H9 (cell line): Measurements from ENCODE around the gene PNPLA2. TPM values are rescaled to one million over a fixed set of nuclear protein-coding genes. Genes with fewer than 3 reads are reported as not detected.

Experiments used
- DNase-seq: peaks from one replicate; pipeline ENCODE4 v3.0.0-alpha.2; 2017
- H2AFZ ChIP-seq: one replicate; pipeline ENCODE4 v1.6.1; 2013; ENCODE audit warnings: mild to moderate bottlenecking, low read length, control low read depth, moderate library complexity
- H2AK5ac ChIP-seq: 2 replicates; pipeline ENCODE4 v1.6.1; 2013; ENCODE audit warnings: low read length, control low read depth, mixed read lengths; ENCODE audit not compliant: insufficient read length
- H2BK120ac ChIP-seq: one replicate; pipeline ENCODE4 v1.6.1; 2013; ENCODE audit warnings: low read depth, mild to moderate bottlenecking, low read length, control low read depth, inconsistent platforms; ENCODE audit not compliant: poor library complexity, severe bottlenecking
- H2BK12ac ChIP-seq: 2 replicates; pipeline ENCODE4 v1.6.1; 2013; ENCODE audit warnings: low read length, control low read depth, mixed read lengths, low read depth; ENCODE audit not compliant: insufficient read length
- H2BK15ac ChIP-seq: 2 replicates; pipeline ENCODE4 v1.6.1; 2013; ENCODE audit warnings: low read depth, low read length, control low read depth
- H2BK20ac ChIP-seq: one replicate; pipeline ENCODE4 v1.6.1; 2013; ENCODE audit warnings: low read depth, mild to moderate bottlenecking, low read length, control low read depth, inconsistent platforms; ENCODE audit not compliant: poor library complexity, severe bottlenecking
- H2BK5ac ChIP-seq: 2 replicates; pipeline ENCODE4 v1.6.1; 2013; ENCODE audit warnings: low read length, control low read depth, mixed read lengths; ENCODE audit not compliant: insufficient read length
- H3K14ac ChIP-seq: 2 replicates; pipeline ENCODE4 v1.6.1; 2013; ENCODE audit warnings: low read length, control low read depth; ENCODE audit not compliant: insufficient read depth
- H3K18ac ChIP-seq: 2 replicates; pipeline ENCODE4 v1.6.1; 2013; ENCODE audit warnings: low read depth, mild to moderate bottlenecking, mixed read lengths, low read length, control low read depth; ENCODE audit not compliant: insufficient read length
- H3K23ac ChIP-seq: 2 replicates; pipeline ENCODE4 v1.6.1; 2013; ENCODE audit warnings: low read length, control low read depth, mixed read lengths, low read depth; ENCODE audit not compliant: insufficient read length
- H3K23me2 ChIP-seq: 2 replicates; pipeline ENCODE4 v1.6.1; 2013; ENCODE audit warnings: low read depth, mild to moderate bottlenecking, mixed read lengths, low read length, control low read depth; ENCODE audit not compliant: insufficient read length, poor library complexity, severe bottlenecking
- H3K27ac ChIP-seq: 2 replicates; pipeline ENCODE4 v1.5.1; 2013; ENCODE audit warnings: low read length, control low read depth, mixed read lengths, low read depth; ENCODE audit not compliant: insufficient read length
- H3K27me3 ChIP-seq: 2 replicates; pipeline ENCODE4 v1.6.1; 2013; ENCODE audit warnings: low read length, control low read depth, inconsistent platforms; ENCODE audit not compliant: insufficient read depth
- H3K4ac ChIP-seq: 2 replicates; pipeline ENCODE4 v1.6.1; 2013; ENCODE audit warnings: low read depth, mild to moderate bottlenecking, control low read depth, inconsistent platforms, low read length, moderate library complexity
- H3K4me1 ChIP-seq: 2 replicates; pipeline ENCODE4 v1.6.1; 2013; ENCODE audit warnings: low read length, control low read depth, inconsistent platforms; ENCODE audit not compliant: insufficient read depth
- H3K4me2 ChIP-seq: 2 replicates; pipeline ENCODE4 v1.6.1; 2013; ENCODE audit warnings: low read length, control low read depth, mixed read lengths; ENCODE audit not compliant: insufficient read length, insufficient read depth
- H3K56ac ChIP-seq: 2 replicates; pipeline ENCODE4 v1.6.1; 2013; ENCODE audit warnings: low read depth, mild to moderate bottlenecking, mixed read lengths, low read length, control low read depth; ENCODE audit not compliant: insufficient read length
- H3K79me1 ChIP-seq: 2 replicates; pipeline ENCODE4 v1.6.1; 2013; ENCODE audit warnings: low read depth, mild to moderate bottlenecking, moderate library complexity, low read length, control low read depth, inconsistent platforms; ENCODE audit not compliant: insufficient read depth, poor library complexity, severe bottlenecking
- H3K79me2 ChIP-seq: 2 replicates; pipeline ENCODE4 v1.6.1; 2013; ENCODE audit warnings: low read length, control low read depth, inconsistent platforms; ENCODE audit not compliant: insufficient read depth
- H3K9ac ChIP-seq: 2 replicates; pipeline ENCODE4 v1.6.1; 2013; ENCODE audit warnings: low read length, control low read depth, mixed read lengths; ENCODE audit not compliant: insufficient read length; ENCODE audit errors: extremely low read depth
- H3K9me3 ChIP-seq: one replicate; pipeline ENCODE4 v1.6.1; 2013; ENCODE audit warnings: low read depth, low read length, inconsistent platforms; ENCODE audit not compliant: control insufficient read depth
- H3T11ph ChIP-seq: one replicate; pipeline ENCODE4 v1.6.1; 2013; ENCODE audit warnings: mild to moderate bottlenecking, low read length, control low read depth, inconsistent platforms
- H4K20me1 ChIP-seq: one replicate; pipeline ENCODE4 v1.6.1; 2013; ENCODE audit not compliant: control insufficient read depth, insufficient read length, insufficient read depth
- H4K5ac ChIP-seq: 2 replicates; pipeline ENCODE4 v1.6.1; 2013; ENCODE audit warnings: low read depth, mild to moderate bottlenecking, mixed read lengths, low read length, control low read depth; ENCODE audit not compliant: insufficient read length
- H4K8ac ChIP-seq: replicated peaks from 2 replicates; pipeline ENCODE4 v1.6.1; 2013; ENCODE audit warnings: low read length, control low read depth, mixed read lengths, low read depth; ENCODE audit not compliant: insufficient read length
- H4K91ac ChIP-seq: 2 replicates; pipeline ENCODE4 v1.6.1; 2013; ENCODE audit warnings: low read depth, mild to moderate bottlenecking, moderate library complexity, mixed read lengths, low read length, control low read depth; ENCODE audit not compliant: insufficient read length
- H3K27ac Mint-ChIP-seq, 3 experiments: 2 replicates in 2 of 3; 3 replicates in 1 of 3; pipeline ENCODE4 v1.8.0; 2020 to 2021; ENCODE audit warnings: mixed read lengths in 3 of 3, mild to moderate bottlenecking in 1 of 3, moderate library complexity in 1 of 3
- H3K27me3 Mint-ChIP-seq: 2 replicates; pipeline ENCODE4 v1.8.0; 2021; ENCODE audit warnings: low read depth, mild to moderate bottlenecking, moderate library complexity, mixed read lengths
- H3K36me3 Mint-ChIP-seq, 3 experiments: 2 replicates in 2 of 3; 3 replicates in 1 of 3; pipeline ENCODE4 v1.8.0; 2020 to 2021; ENCODE audit warnings: low read depth in 3 of 3, mixed read lengths in 3 of 3; ENCODE audit not compliant: insufficient read depth in 1 of 3
- H3K4me1 Mint-ChIP-seq, 2 experiments: 2 replicates each; pipeline ENCODE4 v1.8.0; 2020; ENCODE audit warnings: mixed read lengths in 2 of 2
- H3K4me3 Mint-ChIP-seq, 2 experiments: 2 replicates in 1 of 2; 3 replicates in 1 of 2; pipeline ENCODE4 v1.8.0; 2020 to 2021; ENCODE audit warnings: mild to moderate bottlenecking in 2 of 2, mixed read lengths in 2 of 2, moderate library complexity in 1 of 2
- H3K9me3 Mint-ChIP-seq, 2 experiments: 2 replicates in 1 of 2; 3 replicates in 1 of 2; pipeline ENCODE4 v1.8.0; 2020; ENCODE audit warnings: mild to moderate bottlenecking in 2 of 2, mixed read lengths in 2 of 2, moderate library complexity in 1 of 2
- CTCF ChIP-seq: fragments of 200-600 bp; sonication (generic); conservative IDR thresholded peaks from 3 replicates; pipeline ENCODE4 v1.8.0; 2021; ENCODE audit warnings: antibody characterized with exemption, mild to moderate bottlenecking
- WGBS: extraction: QIAGEN DNeasy Blood & Tissue Kit; methylation state at CpG from one replicate; pipeline ENCODE4 v1.1.7; 2013; ENCODE audit warnings: missing lambda C conversion rate, low lambda C conversion rate, mixed read lengths; ENCODE audit not compliant: insufficient read length; ENCODE audit errors: extremely low coverage; 5-methylcytosine and 5-hydroxymethylcytosine counted together
- total RNA-seq: library from RNA; stranded (reverse); gene quantifications from 2 replicates; pipeline ENCODE4 v1.2.1, GENCODE V29; 2021

PNPLA2 gene
- total RNA-seq, 1 experiment from 2014 or later, result 67.3 TPM

GRCh38 chr11:777288-778255 lies 41.1 kb upstream of the PNPLA2 start, which contains the start of gene GATD1:
Gene GATD1, minus strand, starts transcription at chr11:777487. Its CDS starts 25 bp downstream, at chr11:777462.
- peak within 1 kb of the TSS; percentile 53 to 88 (median 59); a peak in 6 of 7 replicates for H3K27ac Mint-ChIP-seq
- H2BK15ac ChIP-seq, result no peak within 1 kb of the TSS

More at GRCh38 chr11:777288-778255, 41.1 kb upstream of the PNPLA2 start, which contains the start of gene GATD1:
- Histone ChIP-seq H2AFZ (no peak within 1 kb of the TSS), H3K4ac (no peak within 1 kb of the TSS), H3K79me2 (peaks cover 4% of the 10 kb centered on the region; the same call in 1 of the 2 replicates), H3K9ac (peak within 1 kb of the TSS; percentile 68), H3K18ac (peak within 1 kb of the TSS; percentile 69), H2BK12ac (no peak within 1 kb of the TSS), H3K23me2 (peaks cover 17% of the 10 kb centered on the region), H4K8ac (no peak within 1 kb of the TSS), H2BK5ac (no peak within 1 kb of the TSS), H2BK120ac (no peak within 1 kb of the TSS), H3K27me3 (no peaks in the 10 kb centered on the region), H3K23ac (no peak within 1 kb of the TSS), H3K14ac (peak within 1 kb of the TSS; percentile 84), H3K4me2 (peak within 1 kb of the TSS; percentile 78), H3K56ac (no peak within 1 kb of the TSS), H2AK5ac (peak within 1 kb of the TSS; percentile 15), H4K5ac (no peak within 1 kb of the TSS), H3K79me1 (peaks cover 12% of the 10 kb centered on the region), H3K27ac (no peak within 1 kb of the TSS), H3K9me3 (no peaks in the 10 kb centered on the region), H2BK20ac (no peak within 1 kb of the TSS), H3K4me1 (no peaks in the 10 kb centered on the region; the same call in 1 of the 2 replicates), H4K20me1 (no peaks in the 10 kb centered on the region), H3T11ph (no peak within 1 kb of the TSS), H4K91ac (no peak within 1 kb of the TSS)
- TF ChIP-seq CTCF, result no peak
- WGBS, result no CpG with 5 or more reads among the region's 110 CpGs
- Mint-ChIP-seq H3K27me3 (no peaks in the 10 kb centered on the region), H3K4me1 (peaks cover 22 to 29% of the 10 kb centered on the region in 2 experiments), H3K9me3 (no peaks in the 10 kb centered on the region), H3K4me3 (peak within 1 kb of the TSS; percentile 82 to 91), H3K36me3 (peaks cover 4 to 17% (median 13%) of the 10 kb centered on the region in 3 experiments; a peak in 6 of 7 replicates)
- DNase-seq, result peak; percentile 91
